ENCODE results near the gene GSTO2.

The GSTO2 gene

DNA sequence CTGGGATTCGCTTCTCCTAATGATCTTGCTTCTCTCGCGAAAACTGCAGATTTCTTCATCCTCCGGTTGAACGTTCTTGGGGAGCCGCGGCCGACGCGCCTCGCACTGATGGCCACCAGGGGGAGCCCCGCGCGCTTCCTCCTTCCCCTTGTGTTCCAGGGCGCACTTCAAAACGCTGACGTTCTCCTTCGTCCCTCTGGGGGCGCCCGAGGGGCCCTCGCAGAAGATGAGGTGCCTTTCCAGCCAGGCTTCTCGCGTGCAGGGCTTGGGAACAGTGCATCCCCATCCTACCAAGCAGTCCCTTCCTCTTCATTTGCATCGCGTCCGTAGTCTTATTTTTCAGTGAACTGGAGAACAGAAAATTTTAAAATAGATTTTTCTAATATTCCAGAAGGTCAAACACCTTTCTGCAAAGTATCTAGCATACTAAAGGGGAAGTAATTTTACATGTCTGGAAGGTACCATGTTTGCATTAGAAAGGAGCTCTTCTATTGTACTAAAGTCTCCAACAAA is 22.5 kb downstream of the GSTO2 start:
- peak overlapping the region in 2 of 3 experiments; percentile 1 to 10 for H3K4me3 Mint-ChIP-seq
- H3K27me3 Mint-ChIP-seq (ENCODE audit: low read depth) = peaks cover 25% of the 10 kb centered on the region
- H3K9me3 Mint-ChIP-seq = no peaks in the 10 kb centered on the region
- H3K27ac Mint-ChIP-seq = no peak overlapping the region
- H3K4me1 Mint-ChIP-seq = peaks cover 11% of the 10 kb centered on the region
- H3K36me3 Mint-ChIP-seq (ENCODE audit: low read depth) = no peaks in the 10 kb centered on the region
- TF ChIP-seq, protein P1, sequence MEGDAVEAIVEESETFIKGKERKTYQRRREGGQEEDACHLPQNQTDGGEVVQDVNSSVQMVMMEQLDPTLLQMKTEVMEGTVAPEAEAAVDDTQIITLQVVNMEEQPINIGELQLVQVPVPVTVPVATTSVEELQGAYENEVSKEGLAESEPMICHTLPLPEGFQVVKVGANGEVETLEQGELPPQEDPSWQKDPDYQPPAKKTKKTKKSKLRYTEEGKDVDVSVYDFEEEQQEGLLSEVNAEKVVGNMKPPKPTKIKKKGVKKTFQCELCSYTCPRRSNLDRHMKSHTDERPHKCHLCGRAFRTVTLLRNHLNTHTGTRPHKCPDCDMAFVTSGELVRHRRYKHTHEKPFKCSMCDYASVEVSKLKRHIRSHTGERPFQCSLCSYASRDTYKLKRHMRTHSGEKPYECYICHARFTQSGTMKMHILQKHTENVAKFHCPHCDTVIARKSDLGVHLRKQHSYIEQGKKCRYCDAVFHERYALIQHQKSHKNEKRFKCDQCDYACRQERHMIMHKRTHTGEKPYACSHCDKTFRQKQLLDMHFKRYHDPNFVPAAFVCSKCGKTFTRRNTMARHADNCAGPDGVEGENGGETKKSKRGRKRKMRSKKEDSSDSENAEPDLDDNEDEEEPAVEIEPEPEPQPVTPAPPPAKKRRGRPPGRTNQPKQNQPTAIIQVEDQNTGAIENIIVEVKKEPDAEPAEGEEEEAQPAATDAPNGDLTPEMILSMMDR (IDR thresholded peaks at IDR 0.05; ENCODE audit: unreplicated experiment in 3 of 3) = peak; percentile 100

DNA sequence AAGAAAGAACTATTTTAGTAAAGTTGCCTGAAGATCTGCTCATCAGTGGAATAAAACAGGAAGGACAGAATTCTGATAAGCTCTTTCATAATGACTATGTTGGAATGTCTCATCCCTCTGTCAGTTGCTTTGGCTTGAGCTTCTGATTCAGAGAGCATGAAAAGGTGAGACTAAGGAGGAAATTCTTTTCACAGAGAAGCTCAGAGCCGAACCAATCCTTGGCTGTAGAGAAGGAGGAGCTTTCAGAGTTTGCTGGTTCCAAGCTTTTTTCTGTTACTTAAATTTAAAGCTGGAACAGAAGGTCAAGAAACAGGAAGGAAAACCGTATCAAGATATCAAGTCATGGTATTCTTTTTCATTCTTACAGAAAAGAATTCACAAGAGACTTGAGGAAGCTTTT is 24.0 kb downstream of the GSTO2 start:
- peaks cover 11% of the 10 kb centered on the region for H3K4me1 Mint-ChIP-seq
- peaks cover 25% of the 10 kb centered on the region for H3K27me3 Mint-ChIP-seq (ENCODE audit: low read depth)
- H3K4me3 Mint-ChIP-seq = no peak overlapping the region
- H3K9me3 Mint-ChIP-seq = no peaks in the 10 kb centered on the region
- TF ChIP-seq, protein P1 (IDR thresholded peaks at IDR 0.05; ENCODE audit: unreplicated experiment in 3 of 3) = no peak
- H3K27ac Mint-ChIP-seq = no peak overlapping the region
- no peaks in the 10 kb centered on the region for H3K36me3 Mint-ChIP-seq (ENCODE audit: low read depth)

DNA sequence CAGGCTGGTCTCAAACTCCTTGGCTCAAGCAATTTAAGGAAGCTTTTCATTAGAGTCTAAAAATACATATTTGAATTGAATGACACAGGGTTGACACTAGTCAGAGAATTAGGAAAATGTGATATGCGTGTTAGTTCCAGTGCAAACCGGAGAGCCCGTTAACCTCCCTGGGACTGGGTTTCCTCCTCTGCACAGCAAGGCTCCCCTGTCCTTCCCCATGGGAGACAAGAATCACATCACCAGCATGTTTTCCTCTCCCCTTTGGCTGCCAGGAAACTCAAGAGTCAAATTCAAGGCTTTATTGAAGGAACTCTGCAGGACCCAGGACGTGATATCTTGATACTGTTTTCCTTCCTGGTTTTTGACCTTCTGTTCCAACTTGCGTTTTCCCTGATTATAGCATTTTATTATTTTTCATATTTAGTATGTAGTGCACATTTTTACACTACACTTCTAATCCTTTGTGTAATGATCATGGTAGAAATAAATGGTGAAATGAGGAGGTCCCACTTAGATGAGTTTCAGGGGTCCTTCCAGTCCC is 24.9 kb downstream of the GSTO2 start:
- Mint-ChIP-seq H3K36me3 (ENCODE audit: low read depth) (no peaks in the 10 kb centered on the region), H3K27ac (no peak overlapping the region)
- TF ChIP-seq, protein P1 (IDR thresholded peaks at IDR 0.05; ENCODE audit: unreplicated experiment in 3 of 3) = no peak

DNA sequence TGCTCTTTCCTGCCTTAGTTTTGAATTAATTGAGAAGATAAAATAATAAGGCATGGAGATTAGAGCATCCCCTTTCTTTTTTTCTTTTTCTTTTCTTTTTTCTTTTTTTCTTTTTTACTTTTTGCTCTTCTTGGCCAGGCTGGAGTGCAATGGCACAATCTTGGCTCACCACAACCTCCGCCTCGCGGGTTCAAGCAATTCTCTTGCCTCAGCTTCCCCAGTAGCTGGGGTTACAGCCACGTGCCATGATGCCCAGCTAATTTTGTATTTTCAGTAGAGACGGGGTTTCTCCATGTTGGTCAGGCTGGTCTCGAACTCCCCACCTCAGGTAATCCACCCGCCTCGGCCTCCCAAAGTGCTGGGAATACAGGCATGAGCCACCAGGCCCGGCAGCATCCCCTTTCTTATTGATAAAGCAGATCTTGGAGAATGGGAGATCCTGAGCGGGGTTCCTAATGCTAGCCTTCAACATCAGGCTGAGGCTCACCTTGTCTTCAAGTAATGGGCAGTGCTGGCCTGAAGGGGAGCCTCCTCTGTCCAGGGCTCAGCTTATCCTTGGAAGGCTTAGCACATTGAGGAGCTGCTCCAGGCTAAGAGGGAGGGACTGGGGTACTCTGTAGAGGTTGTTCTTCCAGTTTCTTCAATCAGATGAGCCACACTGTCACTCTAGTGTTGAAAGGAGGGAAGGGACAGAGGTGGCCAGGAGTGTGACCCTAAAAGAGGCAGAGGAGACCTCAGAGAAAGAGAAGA is 27.9 kb downstream of the GSTO2 start:
- H3K27ac Mint-ChIP-seq = peak overlapping the region in 1 of 3 experiments; percentile 39
- H3K36me3 Mint-ChIP-seq (ENCODE audit: low read depth) = no peaks in the 10 kb centered on the region
- TF ChIP-seq, protein P1 (IDR thresholded peaks at IDR 0.05; ENCODE audit: unreplicated experiment in 3 of 3) = no peak
- H3K27me3 Mint-ChIP-seq (ENCODE audit: low read depth) = peaks cover 4% of the 10 kb centered on the region
- H3K4me1 Mint-ChIP-seq = peaks cover 29% of the 10 kb centered on the region
- H3K9me3 Mint-ChIP-seq = no peaks in the 10 kb centered on the region
- no peak overlapping the region for H3K4me3 Mint-ChIP-seq

More for the DNA sequence above, 24.9 kb downstream of the GSTO2 start:
- H3K4me1 Mint-ChIP-seq = peaks cover 12% of the 10 kb centered on the region
- H3K27me3 Mint-ChIP-seq (ENCODE audit: low read depth) = peaks cover 22% of the 10 kb centered on the region
- H3K9me3 Mint-ChIP-seq = no peaks in the 10 kb centered on the region
- H3K4me3 Mint-ChIP-seq = no peak overlapping the region

DNA sequence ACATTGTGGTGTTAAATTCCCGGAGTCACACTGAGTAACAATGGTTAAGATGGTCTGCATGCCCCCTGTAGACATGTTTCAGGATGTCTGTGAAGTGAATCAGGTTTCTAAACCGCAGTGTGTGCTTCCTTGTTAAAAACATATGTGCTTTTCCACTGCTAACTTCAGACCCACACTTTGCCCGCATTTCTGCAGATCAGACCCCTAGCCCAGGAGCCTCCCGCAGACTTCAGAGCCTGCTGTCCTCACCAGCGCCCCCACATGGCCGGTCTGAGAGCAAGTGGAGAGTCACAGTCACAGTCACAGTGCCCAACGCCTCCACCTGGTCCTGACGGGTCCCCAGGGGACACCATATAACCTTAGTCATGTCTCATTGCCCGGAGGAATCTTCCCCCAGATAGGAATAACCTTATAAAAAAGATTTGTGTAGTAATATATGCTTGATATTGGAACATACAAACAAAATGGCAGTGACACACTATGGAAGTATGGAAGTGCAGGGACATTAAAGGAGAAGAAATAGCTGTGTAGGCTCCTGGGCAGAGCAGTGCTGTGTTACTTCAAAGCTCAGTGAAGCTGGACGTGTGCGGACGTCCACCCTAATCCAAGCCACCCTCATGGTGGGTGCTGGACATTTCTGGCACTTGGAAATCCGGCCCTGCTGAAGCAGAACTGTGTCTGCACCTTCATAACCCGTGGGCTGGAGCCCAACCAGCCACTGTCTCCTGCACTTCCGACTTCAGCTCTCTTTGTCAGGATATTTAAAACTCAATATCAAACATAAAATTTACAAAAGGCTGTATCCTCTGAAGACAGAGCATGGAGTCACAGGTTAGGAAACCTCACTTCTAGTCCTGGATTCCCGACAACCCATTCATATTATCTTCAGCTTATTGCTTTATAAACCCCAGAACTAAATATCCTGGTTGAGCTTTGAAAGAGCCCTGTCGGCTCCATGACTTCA is 29.0 kb downstream of the GSTO2 start:
- Mint-ChIP-seq H3K27me3 (ENCODE audit: low read depth) (peaks cover 4% of the 10 kb centered on the region), H3K9me3 (no peaks in the 10 kb centered on the region), H3K4me3 (no peak overlapping the region), H3K36me3 (ENCODE audit: low read depth) (no peaks in the 10 kb centered on the region), H3K4me1 (peaks cover 26% of the 10 kb centered on the region), H3K27ac (no peak overlapping the region)
- TF ChIP-seq, protein P1 (IDR thresholded peaks at IDR 0.05; ENCODE audit: unreplicated experiment in 3 of 3) = peak in 1 of 3 experiments; percentile 28
